BLaER1 treated with 17β-estradiol and CSF1 and Interleukin-3, amounts not matched to agents 10 nM and 100 nM (cell line): ENCODE results near the gene NDUFA6.
"Not testable (repeated sequence)": the region's sequence is repeated elsewhere in the genome, so short reads cannot be mapped to it uniquely, and the experiment has no call there.

Experiments used
- H3K27ac ChIP-seq, 11 experiments: shearing (Covaris generic); formaldehyde crosslinking; 2 replicates each; pipeline ENCODE4 v1.8.1; 2022
- H3K27me3 ChIP-seq, 11 experiments: shearing (Covaris generic); formaldehyde crosslinking; 2 replicates each; pipeline ENCODE4 v1.8.1; 2022
- H3K36me3 ChIP-seq, 11 experiments: shearing (Covaris generic); formaldehyde crosslinking; 2 replicates each; pipeline ENCODE4 v1.8.1; 2022
- H3K4me1 ChIP-seq, 10 experiments: shearing (Covaris generic); formaldehyde crosslinking; 2 replicates each; pipeline ENCODE4 v1.8.1; 2022
- H3K4me2 ChIP-seq, 11 experiments: shearing (Covaris generic); formaldehyde crosslinking; 2 replicates each; pipeline ENCODE4 v1.8.1; 2022
- H3K4me3 ChIP-seq, 10 experiments: shearing (Covaris generic); formaldehyde crosslinking; 2 replicates each; pipeline ENCODE4 v1.8.1; 2022
- H3K9ac ChIP-seq, 11 experiments: shearing (Covaris generic); formaldehyde crosslinking; 2 replicates each; pipeline ENCODE4 v1.8.1; 2022
- H3K9me3 ChIP-seq, 11 experiments: shearing (Covaris generic); formaldehyde crosslinking; replicated peaks in 1 of 11; 2 replicates each; pipeline ENCODE4 v1.8.1; 2022
- H4K20me1 ChIP-seq, 11 experiments: shearing (Covaris generic); formaldehyde crosslinking; 2 replicates each; pipeline ENCODE4 v1.8.1; 2022
- Cebpa-rat ChIP-seq, 11 experiments: shearing (Covaris generic); IDR thresholded peaks; 2 replicates each; pipeline ENCODE4 v1.8.1; 2022

NDUFA6 gene

DNA sequence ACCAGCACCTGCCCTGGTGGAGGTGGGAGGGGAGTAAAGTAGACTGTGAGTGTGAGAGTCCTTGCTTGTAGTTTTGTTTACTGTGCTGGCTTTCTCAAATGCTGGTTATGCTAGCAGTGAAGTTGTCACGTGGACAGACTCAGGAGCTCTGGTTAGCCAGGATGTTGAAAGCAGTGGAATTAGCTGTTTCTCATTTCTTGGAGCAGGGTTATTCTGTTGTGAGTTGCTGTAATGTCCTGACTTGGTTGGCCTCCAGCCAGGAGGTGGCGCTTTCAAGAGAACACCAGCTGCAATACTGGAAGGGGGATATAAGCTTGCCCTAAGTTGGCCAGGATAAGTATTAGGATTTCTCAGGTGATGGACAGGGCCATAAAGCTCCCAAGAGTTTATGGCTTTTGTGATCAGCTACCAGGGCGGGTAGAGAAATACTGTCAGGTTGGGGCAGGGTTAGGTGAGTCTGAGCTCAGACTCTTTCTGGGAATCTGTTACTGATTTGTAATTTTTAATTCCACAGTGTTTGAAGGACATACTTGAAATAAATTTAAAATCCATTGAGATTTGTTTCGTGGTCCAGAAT, 26.4 kb upstream of the NDUFA6 start:
- H3K4me1 ChIP-seq, result peaks cover 18 to 37% (median 29%) of the 10 kb centered on the region in 10 experiments
- H4K20me1 ChIP-seq, result no peaks in the 10 kb centered on the region
- H3K4me3 ChIP-seq, result no peak overlapping the region
- no peak overlapping the region for H3K9ac ChIP-seq
- peaks cover 9 to 36% (median 25%) of the 10 kb centered on the region in 11 experiments; a peak in 20 of 22 replicates for H3K36me3 ChIP-seq
- H3K27me3 ChIP-seq, result no peaks in the 10 kb centered on the region
- H3K9me3 ChIP-seq, result peaks cover 36 to 46% (median 41%) of the 10 kb centered on the region in 11 experiments
- no peak for TF ChIP-seq Cebpa-rat (IDR thresholded peaks at IDR 0.05)
- no peak overlapping the region for H3K4me2 ChIP-seq
- no peak overlapping the region for H3K27ac ChIP-seq

DNA sequence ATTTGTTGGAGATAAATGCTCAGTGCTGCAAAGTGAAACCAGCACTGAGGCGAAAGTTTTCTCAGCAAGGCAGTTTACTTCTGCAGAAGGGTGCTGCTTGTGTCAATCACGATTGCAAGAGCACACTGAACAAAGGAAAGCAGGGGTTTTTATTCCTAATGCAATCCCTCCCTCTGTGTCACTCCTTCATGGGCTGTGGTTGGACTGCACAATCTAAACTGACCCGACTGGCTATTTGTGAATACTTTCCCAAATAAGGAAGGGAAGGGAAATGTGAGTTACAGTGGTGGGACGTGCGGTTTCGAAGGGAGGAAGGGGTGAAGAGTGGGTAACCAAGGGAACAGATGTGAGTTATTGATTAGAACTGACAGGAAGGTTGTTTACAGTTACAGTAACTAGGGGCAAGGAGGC, 24.9 kb upstream of the NDUFA6 start:
- not testable (repeated sequence) for H4K20me1 ChIP-seq, H3K27me3 ChIP-seq, H3K4me2 ChIP-seq, H3K9ac ChIP-seq, H3K27ac ChIP-seq
- Histone ChIP-seq H3K36me3 (peaks cover 9 to 36% (median 25%) of the 10 kb centered on the region in 11 experiments; a peak in 20 of 22 replicates), H3K4me1 (peaks cover 8 to 25% (median 14%) of the 10 kb centered on the region in 10 experiments), H3K4me3 (peak overlapping the region in 3 of 10 experiments; percentile 9 to 28 (median 18); a peak in 4 of 20 replicates), H3K9me3 (peaks cover 36 to 46% (median 41%) of the 10 kb centered on the region in 11 experiments)

DNA sequence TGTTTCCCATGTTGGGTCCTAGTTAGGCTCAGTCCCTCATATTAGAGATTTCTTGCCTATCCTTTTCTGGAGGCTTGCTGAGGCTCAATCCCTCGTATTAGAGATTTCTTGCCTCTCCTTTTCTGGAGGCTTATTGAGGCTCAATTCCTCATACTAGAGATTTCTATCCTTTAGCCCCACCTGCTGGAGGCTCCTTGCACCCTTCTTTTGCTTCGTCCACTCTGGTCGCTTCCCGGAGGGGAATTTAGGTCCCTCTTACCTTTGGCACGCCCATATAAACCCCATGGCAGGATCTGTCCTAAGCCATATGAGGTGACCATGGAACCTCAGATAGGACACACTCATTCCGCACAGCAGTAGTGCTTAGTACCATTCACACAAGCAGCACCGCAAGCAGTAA, 24.1 kb upstream of the NDUFA6 start:
- TF ChIP-seq Cebpa-rat (IDR thresholded peaks at IDR 0.05), result no peak
- H3K9ac ChIP-seq, result no peak overlapping the region
- peak overlapping the region in 4 of 10 experiments; percentile 5 to 28 (median 14); a peak in 4 of 20 replicates for H3K4me3 ChIP-seq

DNA sequence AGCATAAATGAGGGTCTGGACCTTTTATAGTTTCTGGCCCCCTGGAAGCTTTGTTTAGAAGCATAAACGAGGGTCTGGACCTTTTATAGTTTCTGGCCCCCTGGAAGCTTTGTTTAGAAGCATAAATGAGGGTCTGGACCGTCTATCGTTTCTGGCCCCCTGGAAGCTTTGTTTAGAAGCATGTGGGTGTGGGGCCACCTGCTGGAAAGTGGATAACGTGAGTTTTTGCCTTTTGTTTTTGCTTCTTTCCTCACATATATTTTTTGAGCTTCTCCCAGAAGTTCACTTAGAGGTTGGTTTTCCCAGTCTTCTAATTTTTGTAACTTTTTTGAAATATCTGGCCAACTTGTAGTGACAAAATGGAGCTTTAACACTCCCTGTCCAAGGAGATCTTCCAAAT, 22.2 kb upstream of the NDUFA6 start:
- not testable (repeated sequence) for H3K4me1 ChIP-seq, H3K9ac ChIP-seq, H3K27ac ChIP-seq, H3K4me2 ChIP-seq, H4K20me1 ChIP-seq, H3K4me3 ChIP-seq, H3K27me3 ChIP-seq
- Histone ChIP-seq H3K36me3 (peaks cover 12 to 36% (median 25%) of the 10 kb centered on the region in 11 experiments; a peak in 20 of 22 replicates), H3K9me3 (peaks cover 36 to 44% (median 41%) of the 10 kb centered on the region in 11 experiments)

More for the DNA sequence above, 24.1 kb upstream of the NDUFA6 start:
- no peak overlapping the region for H3K27ac ChIP-seq
- peaks cover 1 to 18% (median 7%) of the 10 kb centered on the region in 10 experiments for H3K4me1 ChIP-seq
- no peaks in the 10 kb centered on the region for H3K27me3 ChIP-seq
- H3K36me3 ChIP-seq, result peaks cover 9 to 36% (median 25%) of the 10 kb centered on the region in 11 experiments; a peak in 20 of 22 replicates
- no peak overlapping the region for H3K4me2 ChIP-seq
- peaks cover 36 to 46% (median 41%) of the 10 kb centered on the region in 11 experiments for H3K9me3 ChIP-seq
- no peaks in the 10 kb centered on the region for H4K20me1 ChIP-seq

DNA sequence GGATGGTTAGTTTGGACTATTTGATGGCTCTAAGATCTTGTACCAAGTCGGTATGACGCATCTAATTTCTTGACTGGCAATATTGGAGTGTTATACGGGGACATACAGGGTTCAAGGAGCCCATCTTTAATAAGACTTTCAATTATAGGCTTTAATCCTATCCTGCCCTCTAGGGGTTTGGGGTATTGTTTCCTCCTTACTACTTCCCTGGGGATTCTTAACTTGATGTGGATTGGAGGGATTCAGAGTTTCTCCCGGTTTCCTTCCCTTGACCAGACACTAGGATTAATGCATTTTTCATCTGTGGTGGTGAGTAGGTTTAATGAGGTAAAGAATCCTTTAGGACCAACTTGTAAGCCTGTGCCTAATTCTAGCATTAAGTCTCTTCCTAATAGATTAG, 21.2 kb upstream of the NDUFA6 start:
- H3K9me3 ChIP-seq, result peaks cover 31 to 36% (median 31%) of the 10 kb centered on the region in 11 experiments
- H4K20me1 ChIP-seq, result no peaks in the 10 kb centered on the region
- H3K27ac ChIP-seq, result no peak overlapping the region
- peaks cover 12 to 31% (median 23%) of the 10 kb centered on the region in 11 experiments; a peak in 20 of 22 replicates for H3K36me3 ChIP-seq
- H3K27me3 ChIP-seq, result no peaks in the 10 kb centered on the region
- H3K4me1 ChIP-seq, result peaks cover 0 to 8% (median 0%) of the 10 kb centered on the region in 10 experiments; a peak in 4 of 20 replicates
- peak overlapping the region in 1 of 11 experiments; percentile 6; a peak in 1 of 22 replicates for H3K4me2 ChIP-seq
- H3K4me3 ChIP-seq, result no peak overlapping the region
- TF ChIP-seq Cebpa-rat (IDR thresholded peaks at IDR 0.05), result no peak
- H3K9ac ChIP-seq, result no peak overlapping the region

DNA sequence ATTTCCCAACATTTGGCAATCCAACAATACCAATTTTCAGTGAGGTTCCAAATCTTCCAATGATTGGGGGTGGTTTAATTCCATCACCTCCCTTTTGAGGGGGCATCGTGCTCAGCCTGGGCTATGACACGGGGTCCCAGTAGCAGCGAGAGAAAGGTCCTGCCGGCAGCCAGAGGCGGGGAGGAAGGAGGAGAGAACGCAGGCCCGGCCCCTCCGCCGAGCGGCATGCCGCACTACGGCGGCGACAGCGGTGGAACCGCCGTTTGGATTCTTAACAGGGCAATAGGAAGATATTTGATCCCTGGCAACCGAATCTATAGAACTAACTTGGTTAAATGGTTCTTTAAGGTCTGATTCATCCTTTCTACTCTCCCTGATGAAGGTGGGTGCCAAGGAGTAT, 18.3 kb upstream of the NDUFA6 start:
- Histone ChIP-seq H3K4me3 (no peak overlapping the region), H3K9me3 (peaks cover 27 to 36% (median 29%) of the 10 kb centered on the region in 11 experiments), H4K20me1 (no peaks in the 10 kb centered on the region), H3K27ac (no peak overlapping the region), H3K4me2 (no peak overlapping the region), H3K27me3 (no peaks in the 10 kb centered on the region), H3K4me1 (peaks cover 0 to 8% (median 0%) of the 10 kb centered on the region in 10 experiments; a peak in 4 of 20 replicates), H3K9ac (no peak overlapping the region), H3K36me3 (peaks cover 18 to 31% (median 22%) of the 10 kb centered on the region in 11 experiments; a peak in 21 of 22 replicates)
- TF ChIP-seq Cebpa-rat (IDR thresholded peaks at IDR 0.05), result no peak

DNA sequence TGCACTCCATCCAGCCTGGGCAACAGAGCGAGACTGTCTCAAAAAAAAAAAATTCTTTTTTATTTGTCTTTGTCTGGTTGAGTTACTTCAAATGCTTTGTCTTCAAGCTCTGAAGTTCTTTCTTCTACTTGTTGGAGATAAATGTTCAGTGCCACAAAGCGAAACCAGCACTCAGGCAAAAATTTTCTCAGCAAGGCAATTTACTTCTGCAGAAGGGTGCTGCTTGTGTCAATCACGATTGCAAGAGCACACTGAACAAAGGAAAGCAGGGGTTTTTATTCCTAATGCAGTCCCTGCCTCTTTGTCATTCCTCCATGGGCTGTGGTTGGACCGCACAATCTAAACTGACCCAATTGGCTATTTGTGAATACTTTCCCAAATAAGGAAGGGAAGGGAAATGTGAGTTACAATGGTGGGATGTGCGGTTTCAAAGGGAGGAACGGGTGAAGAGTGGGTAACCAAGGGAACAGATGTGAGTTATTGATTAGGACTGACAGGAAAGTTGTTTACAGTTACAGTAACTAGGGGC, 13.8 kb upstream of the NDUFA6 start:
- H3K4me1 ChIP-seq, H3K4me2 ChIP-seq, H4K20me1 ChIP-seq, H3K27ac ChIP-seq, H3K9ac ChIP-seq, H3K27me3 ChIP-seq: not testable (repeated sequence)
- H3K4me3 ChIP-seq, result peak overlapping the region in 5 of 10 experiments; percentile 2 to 22 (median 8); a peak in 1 of 20 replicates
- H3K36me3 ChIP-seq, result peaks cover 35 to 68% (median 51%) of the 10 kb centered on the region in 11 experiments
- H3K9me3 ChIP-seq, result peaks cover 70 to 79% (median 71%) of the 10 kb centered on the region in 11 experiments

DNA sequence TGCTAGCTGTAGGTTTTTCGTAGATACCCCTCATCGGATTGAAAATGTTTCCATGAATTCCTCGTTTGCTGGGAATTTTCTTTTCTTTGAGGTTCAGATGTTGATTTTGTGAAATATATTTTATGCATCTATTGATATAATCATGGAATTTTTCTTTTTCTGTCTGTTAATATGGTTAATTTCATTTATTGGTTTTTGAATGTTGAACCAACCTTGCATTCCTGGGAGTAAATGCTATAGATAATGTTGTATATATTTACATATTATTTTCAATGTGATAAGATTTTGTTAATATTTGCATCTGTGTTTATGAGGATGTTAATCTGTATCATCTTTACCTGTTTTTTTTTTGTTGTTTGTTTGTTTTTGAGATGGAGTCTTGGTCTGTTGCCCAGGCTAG, 10.6 kb upstream of the NDUFA6 start:
- Histone ChIP-seq H3K36me3 (peaks cover 32 to 77% (median 62%) of the 10 kb centered on the region in 11 experiments), H3K4me2 (no peak overlapping the region), H3K4me3 (peak overlapping the region in 1 of 10 experiments; percentile 0; a peak in 1 of 20 replicates), H3K27me3 (no peaks in the 10 kb centered on the region), H3K9me3 (peaks cover 79 to 88% (median 79%) of the 10 kb centered on the region in 11 experiments), H3K27ac (no peak overlapping the region), H3K9ac (no peak overlapping the region), H3K4me1 (no peaks in the 10 kb centered on the region), H4K20me1 (no peaks in the 10 kb centered on the region)
- no peak for TF ChIP-seq Cebpa-rat (IDR thresholded peaks at IDR 0.05)

DNA sequence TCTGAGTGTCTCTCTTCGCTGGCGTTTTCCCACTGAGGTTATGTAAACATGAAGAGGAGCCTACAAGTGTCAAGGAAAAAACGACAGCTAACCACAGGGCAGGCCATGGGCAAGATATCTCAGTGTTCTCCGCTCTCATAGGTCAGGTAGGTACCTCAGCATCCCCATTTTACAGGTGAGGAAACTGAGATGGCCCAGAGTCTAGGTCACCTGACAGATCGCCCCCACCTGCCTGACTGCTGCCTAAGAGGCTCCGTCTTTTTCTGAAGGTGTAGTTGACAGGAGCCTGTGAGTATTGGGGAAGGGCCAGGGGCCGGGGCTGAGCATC, 847 bp upstream of the NDUFA6 start:
- Histone ChIP-seq H3K4me1 (peaks cover 17 to 25% (median 22%) of the 10 kb centered on the region in 10 experiments), H3K9ac (peak overlapping the region; percentile 74 to 99 (median 96)), H3K4me3 (peak overlapping the region; percentile 66 to 96 (median 86)), H3K36me3 (peaks cover 15 to 28% (median 23%) of the 10 kb centered on the region in 11 experiments), H3K9me3 (peaks cover 0 to 17% (median 12%) of the 10 kb centered on the region in 11 experiments; a peak in 18 of 22 replicates), H3K4me2 (peak overlapping the region; percentile 79 to 95 (median 86)), H3K27ac (peak overlapping the region; percentile 27 to 98 (median 95); a peak in 21 of 22 replicates), H4K20me1 (peaks cover 0 to 28% (median 11%) of the 10 kb centered on the region in 11 experiments; a peak in 11 of 22 replicates), H3K27me3 (no peaks in the 10 kb centered on the region)
- TF ChIP-seq Cebpa-rat (IDR thresholded peaks at IDR 0.05), result no peak
